ENCODE results near the gene RPS27.

RPS27 gene

GRCh38 chr1:153968000-153968363 lies 22.6 kb upstream of the RPS27 start:
- no peak for TF ChIP-seq FOXM1 (IDR thresholded peaks at IDR 0.05; ENCODE audit: borderline replicate concordance, low read depth)
- TF ChIP-seq REST (IDR thresholded peaks at IDR 0.05; ENCODE audit: low read depth) = no peak
- TF ChIP-seq NFIC (IDR thresholded peaks at IDR 0.05) = no peak
- no peak for TF ChIP-seq EP300 (IDR thresholded peaks at IDR 0.05; ENCODE audit: borderline replicate concordance)
- no peak for TF ChIP-seq RAD21 (IDR thresholded peaks at IDR 0.05; ENCODE audit: low read depth)
- TF ChIP-seq, protein P1, sequence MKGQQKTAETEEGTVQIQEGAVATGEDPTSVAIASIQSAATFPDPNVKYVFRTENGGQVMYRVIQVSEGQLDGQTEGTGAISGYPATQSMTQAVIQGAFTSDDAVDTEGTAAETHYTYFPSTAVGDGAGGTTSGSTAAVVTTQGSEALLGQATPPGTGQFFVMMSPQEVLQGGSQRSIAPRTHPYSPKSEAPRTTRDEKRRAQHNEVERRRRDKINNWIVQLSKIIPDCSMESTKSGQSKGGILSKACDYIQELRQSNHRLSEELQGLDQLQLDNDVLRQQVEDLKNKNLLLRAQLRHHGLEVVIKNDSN (IDR thresholded peaks at IDR 0.05) = no peak

DNA sequence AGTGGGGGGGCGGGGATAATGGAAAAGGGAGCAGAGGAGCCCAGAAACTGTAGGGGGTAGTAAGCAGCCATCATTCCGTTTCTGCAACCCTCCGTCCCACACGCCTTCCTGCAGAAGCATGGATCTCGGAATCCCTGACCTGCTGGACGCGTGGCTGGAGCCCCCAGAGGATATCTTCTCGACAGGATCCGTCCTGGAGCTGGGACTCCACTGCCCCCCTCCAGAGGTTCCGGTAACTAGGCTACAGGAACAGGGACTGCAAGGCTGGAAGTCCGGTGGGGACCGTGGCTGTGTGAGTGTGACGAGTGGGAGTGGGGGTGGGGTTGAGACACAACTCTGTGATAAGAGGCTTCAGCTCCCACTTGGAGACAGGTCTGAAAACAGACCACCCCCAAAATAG lies 22.2 kb upstream of the RPS27 start:
- TF ChIP-seq FOXM1 (IDR thresholded peaks at IDR 0.05; ENCODE audit: borderline replicate concordance, low read depth) (no peak), RAD21 (IDR thresholded peaks at IDR 0.05; ENCODE audit: low read depth) (no peak), EGR1 (IDR thresholded peaks at IDR 0.05) (no peak), TCF12 (IDR thresholded peaks at IDR 0.05; ENCODE audit: low read depth) (no peak), CEBPB (IDR thresholded peaks at IDR 0.05) (no peak), NFIC (IDR thresholded peaks at IDR 0.05) (no peak), TAF1 (IDR thresholded peaks at IDR 0.05; ENCODE audit: low read depth) (no peak), EP300 (IDR thresholded peaks at IDR 0.05; ENCODE audit: borderline replicate concordance) (no peak), YY1 (IDR thresholded peaks at IDR 0.05; ENCODE audit: low read depth) (no peak), TEAD4 (IDR thresholded peaks at IDR 0.05) (no peak), ZBTB7A (IDR thresholded peaks at IDR 0.05; ENCODE audit: low read depth) (no peak), CREB1 (IDR thresholded peaks at IDR 0.05; ENCODE audit: low read depth) (no peak), REST (IDR thresholded peaks at IDR 0.05; ENCODE audit: low read depth) (no peak)
- TF ChIP-seq, protein P2, sequence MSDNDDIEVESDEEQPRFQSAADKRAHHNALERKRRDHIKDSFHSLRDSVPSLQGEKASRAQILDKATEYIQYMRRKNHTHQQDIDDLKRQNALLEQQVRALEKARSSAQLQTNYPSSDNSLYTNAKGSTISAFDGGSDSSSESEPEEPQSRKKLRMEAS (IDR thresholded peaks at IDR 0.05) = no peak
- TF ChIP-seq, protein P1 (IDR thresholded peaks at IDR 0.05) = no peak

DNA sequence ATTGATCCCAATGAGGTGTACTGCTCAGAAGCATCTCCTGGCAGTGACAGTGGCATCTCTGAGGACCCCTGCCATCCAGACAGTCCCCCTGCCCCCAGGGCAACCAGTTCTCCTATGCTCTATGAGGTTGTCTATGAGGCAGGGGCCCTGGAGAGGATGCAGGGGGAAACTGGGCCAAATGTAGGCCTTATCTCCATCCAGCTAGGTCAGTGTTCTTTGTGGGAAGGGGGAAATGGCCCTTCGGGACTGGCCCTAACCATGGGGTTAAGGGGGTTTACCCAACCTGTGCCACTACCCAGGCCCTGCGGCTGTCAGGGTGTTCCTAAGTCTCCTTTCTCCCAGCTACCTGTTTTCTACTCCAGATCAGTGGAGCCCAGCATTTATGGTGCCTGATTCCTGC lies 21.6 kb upstream of the RPS27 start:
- TF ChIP-seq ZBTB7A (IDR thresholded peaks at IDR 0.05; ENCODE audit: low read depth) = no peak
- TF ChIP-seq, protein P1 (IDR thresholded peaks at IDR 0.05) = no peak
- TF ChIP-seq CEBPB (IDR thresholded peaks at IDR 0.05) = no peak
- no peak for TF ChIP-seq EP300 (IDR thresholded peaks at IDR 0.05; ENCODE audit: borderline replicate concordance)
- no peak for TF ChIP-seq EGR1 (IDR thresholded peaks at IDR 0.05)
- TF ChIP-seq TCF12 (IDR thresholded peaks at IDR 0.05; ENCODE audit: low read depth) = no peak

- TF ChIP-seq CEBPB (IDR thresholded peaks at IDR 0.05) (no peak), TEAD4 (IDR thresholded peaks at IDR 0.05) (no peak), RAD21 (IDR thresholded peaks at IDR 0.05; ENCODE audit: low read depth) (no peak), EGR1 (IDR thresholded peaks at IDR 0.05) (no peak), EP300 (IDR thresholded peaks at IDR 0.05; ENCODE audit: borderline replicate concordance) (no peak), TAF1 (IDR thresholded peaks at IDR 0.05; ENCODE audit: low read depth) (no peak), TCF12 (IDR thresholded peaks at IDR 0.05; ENCODE audit: low read depth) (no peak), CREB1 (IDR thresholded peaks at IDR 0.05; ENCODE audit: low read depth) (no peak), REST (IDR thresholded peaks at IDR 0.05; ENCODE audit: low read depth) (no peak), FOXM1 (IDR thresholded peaks at IDR 0.05; ENCODE audit: borderline replicate concordance, low read depth) (no peak), YY1 (IDR thresholded peaks at IDR 0.05; ENCODE audit: low read depth) (no peak), NFIC (IDR thresholded peaks at IDR 0.05) (no peak), ZBTB7A (IDR thresholded peaks at IDR 0.05; ENCODE audit: low read depth) (no peak)
- TF ChIP-seq, protein P2 (IDR thresholded peaks at IDR 0.05) = no peak
- TF ChIP-seq, protein P1 (IDR thresholded peaks at IDR 0.05) = no peak
Measured at GRCh38 chr1:153970346-153970745, 20.2 kb upstream of the RPS27 start.

Measured in Ishikawa (cell line).